ENCODE results near the gene DNAH9. TPM values are rescaled to one million over a fixed set of nuclear protein-coding genes. Genes with fewer than 3 reads are reported as not detected.

Gene DNAH9
- total RNA-seq, 1 donor from 2014 or later = 2.3 TPM

- DNase-seq = no peak
Observed at GRCh38 chr17:11852231-11852630, 254.0 kb downstream of the DNAH9 start.

GRCh38 chr17:11852912-11853311 lies 254.6 kb downstream of the DNAH9 start:
- DNase-seq = no peak

GRCh38 chr17:11853321-11854151 lies 255.3 kb downstream of the DNAH9 start:
- peak; percentile 35 for DNase-seq

GRCh38 chr17:11855306-11855705 lies 257.0 kb downstream of the DNAH9 start:
- DNase-seq = no peak

GRCh38 chr17:11857006-11857405 lies 258.7 kb downstream of the DNAH9 start:
- no peak for DNase-seq

GRCh38 chr17:11869680-11870394 lies 271.6 kb downstream of the DNAH9 start:
- no peak for DNase-seq

GRCh38 chr17:11871773-11872172 lies 273.5 kb downstream of the DNAH9 start:
- DNase-seq = no peak

- DNase-seq = no peak
Observed at GRCh38 chr17:11874756-11875155, 276.5 kb downstream of the DNAH9 start.

GRCh38 chr17:11880714-11881113 lies 282.4 kb downstream of the DNAH9 start:
- DNase-seq = no peak

- DNase-seq = no peak
Observed at GRCh38 chr17:11882716-11883115, 284.4 kb downstream of the DNAH9 start.

GRCh38 chr17:11885051-11885450 lies 286.8 kb downstream of the DNAH9 start:
- no peak for DNase-seq

GRCh38 chr17:11889266-11889665 lies 291.0 kb downstream of the DNAH9 start:
- DNase-seq = no peak

GRCh38 chr17:11893862-11894261 lies 295.6 kb downstream of the DNAH9 start:
- DNase-seq = no peak

- no peak for DNase-seq
Observed at GRCh38 chr17:11896199-11896598, 297.9 kb downstream of the DNAH9 start.

GRCh38 chr17:11898526-11899235 lies 300.4 kb downstream of the DNAH9 start:
- DNase-seq = no peak

- DNase-seq = no peak
Observed at GRCh38 chr17:11899537-11899942, 301.3 kb downstream of the DNAH9 start.

- no peak for DNase-seq
Observed at GRCh38 chr17:11900041-11900476, 301.8 kb downstream of the DNAH9 start.

GRCh38 chr17:11900655-11901054 lies 302.4 kb downstream of the DNAH9 start:
- no peak for DNase-seq

- no peak for DNase-seq
Observed at GRCh38 chr17:11901931-11902330, 303.7 kb downstream of the DNAH9 start.

GRCh38 chr17:11908711-11909146 lies 310.5 kb downstream of the DNAH9 start:
- no peak for DNase-seq

- DNase-seq = no peak
Observed at GRCh38 chr17:11909348-11909747, 311.1 kb downstream of the DNAH9 start.

- DNase-seq = no peak
Observed at GRCh38 chr17:11916091-11916490, 317.8 kb downstream of the DNAH9 start.

GRCh38 chr17:11917415-11917814 lies 319.1 kb downstream of the DNAH9 start:
- no peak for DNase-seq
